Thymus (tissue), 11 donors: ENCODE results near the gene TRPT1. TPM values are rescaled to one million over a fixed set of nuclear protein-coding genes. Genes with fewer than 3 reads are reported as not detected.

ENCODE experiments used
- DNase-seq, 9 donors: peaks; one replicate each; pipeline ENCODE4 v3.0.0-alpha.2; 2013; ENCODE audit warnings: low spot score in 9 of 9, low read depth in 6 of 9, missing footprints in 1 of 9
- H3K27ac ChIP-seq, 2 donors: one replicate each; pipeline ENCODE4 v1.5.1; 2013; ENCODE audit warnings: control low read depth in 1 of 2, low read depth in 1 of 2, low read length in 1 of 2, mild to moderate bottlenecking in 1 of 2, moderate library complexity in 1 of 2
- H3K27me3 ChIP-seq, 2 donors: one replicate each; pipeline ENCODE4 v1.5.1; 2013; ENCODE audit warnings: low read length in 1 of 2; ENCODE audit not compliant: control insufficient read depth in 2 of 2, insufficient read depth in 1 of 2
- H3K36me3 ChIP-seq, 2 donors: one replicate each; pipeline ENCODE4 v1.5.1; 2013; ENCODE audit warnings: low read length in 1 of 2, mild to moderate bottlenecking in 1 of 2, moderate library complexity in 1 of 2; ENCODE audit not compliant: control insufficient read depth in 2 of 2, insufficient read depth in 2 of 2
- H3K4me1 ChIP-seq, 2 donors: one replicate each; pipeline ENCODE4 v1.5.1; 2013; ENCODE audit warnings: low read length in 2 of 2; ENCODE audit not compliant: control insufficient read depth in 2 of 2, insufficient read depth in 2 of 2
- H3K4me3 ChIP-seq, 2 donors: one replicate each; pipeline ENCODE4 v1.5.1; 2013; ENCODE audit warnings: low read length in 2 of 2, control low read depth in 1 of 2, mild to moderate bottlenecking in 1 of 2
- H3K9me3 ChIP-seq, 2 donors: one replicate each; pipeline ENCODE4 v1.5.1; 2013; ENCODE audit warnings: low read length in 1 of 2, mild to moderate bottlenecking in 1 of 2; ENCODE audit not compliant: control insufficient read depth in 2 of 2, insufficient read depth in 1 of 2
- WGBS: extraction: QIAGEN DNeasy Blood & Tissue Kit; methylation state at CpG from one replicate; pipeline ENCODE4 v1.1.7; 2013; 5-methylcytosine and 5-hydroxymethylcytosine counted together
- polyA plus RNA-seq: library from polyadenylated mRNA; stranded (reverse); fragments of 200-250 nt; gene quantifications from one replicate; pipeline ENCODE4 v1.2.3, GENCODE V29; 2013
- total RNA-seq: library from RNA; stranded (reverse); fragments of 120-200 nt; gene quantifications from one replicate; pipeline ENCODE4 v1.2.4, GENCODE V29; 2013
- donor health status: healthy.

The TRPT1 gene
- total and polyA plus RNA-seq, 2 donors, result 45.1 to 66.7 TPM

- H3K4me3 ChIP-seq, result no peak overlapping the region
- peaks cover 0 to 3% of the 10 kb centered on the region in 2 donors for H3K36me3 ChIP-seq
- H3K4me1 ChIP-seq, result peaks cover 7 to 36% of the 10 kb centered on the region in 2 donors
- peaks cover 0 to 4% of the 10 kb centered on the region in 2 donors for H3K9me3 ChIP-seq
- 98% methylated on average over 5 of the region's 5 CpGs for WGBS
- H3K27me3 ChIP-seq, result no peaks in the 10 kb centered on the region
- H3K27ac ChIP-seq, result no peak overlapping the region
- no peak for DNase-seq
These were observed 45.1 kb downstream of the TRPT1 start for GRCh38 chr11:64180891-64181290.

- WGBS, result 98% methylated on average over 12 of the region's 12 CpGs
These were observed 46.9 kb downstream of the TRPT1 start for GRCh38 chr11:64178951-64179639.

GRCh38 chr11:64178203-64178602 lies 47.8 kb downstream of the TRPT1 start:
- Histone ChIP-seq H3K9me3 (peaks cover 0 to 4% of the 10 kb centered on the region in 2 donors), H3K36me3 (peaks cover 0 to 3% of the 10 kb centered on the region in 2 donors), H3K4me3 (no peak overlapping the region), H3K4me1 (peaks cover 7 to 24% of the 10 kb centered on the region in 2 donors), H3K27ac (no peak overlapping the region), H3K27me3 (no peaks in the 10 kb centered on the region)
- no peak for DNase-seq
- 93% methylated on average over 1 of the region's 1 CpG for WGBS

More at GRCh38 chr11:64178951-64179639, 46.9 kb downstream of the TRPT1 start:
- Histone ChIP-seq H3K4me1 (peaks cover 7 to 25% of the 10 kb centered on the region in 2 donors), H3K4me3 (no peak overlapping the region), H3K36me3 (peaks cover 0 to 3% of the 10 kb centered on the region in 2 donors), H3K9me3 (peaks cover 0 to 4% of the 10 kb centered on the region in 2 donors), H3K27ac (no peak overlapping the region), H3K27me3 (no peaks in the 10 kb centered on the region)
- no peak for DNase-seq

DNA sequence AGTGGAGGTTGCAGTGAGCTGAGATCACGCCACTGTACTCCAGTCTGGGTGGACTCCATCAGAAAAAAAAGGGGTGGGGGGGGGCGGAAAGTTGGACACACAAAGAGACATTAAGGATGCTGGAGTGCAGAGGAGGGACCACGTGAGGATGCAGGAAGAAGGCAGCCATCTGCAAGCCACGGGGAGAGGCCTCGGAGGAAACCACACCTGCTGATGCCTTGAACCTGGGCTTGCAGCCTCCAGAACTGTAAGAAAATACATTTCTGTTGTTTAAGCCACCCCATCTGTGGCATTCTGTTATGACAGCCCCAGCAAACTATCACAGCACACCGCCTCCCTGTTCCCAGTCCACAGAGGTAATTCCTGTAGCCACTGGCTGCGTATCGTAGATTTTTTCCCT lies 49.2 kb downstream of the TRPT1 start:
- peaks cover 5 to 20% of the 10 kb centered on the region in 2 donors for H3K4me1 ChIP-seq
- no peaks in the 10 kb centered on the region for H3K27me3 ChIP-seq
- H3K36me3 ChIP-seq, result peaks cover 0 to 3% of the 10 kb centered on the region in 2 donors
- H3K4me3 ChIP-seq, result no peak overlapping the region
- peak overlapping the region in 1 of 2 donors; percentile 68 for H3K27ac ChIP-seq
- H3K9me3 ChIP-seq, result peaks cover 0 to 4% of the 10 kb centered on the region in 2 donors
- WGBS, result 62% methylated on average over 8 of the region's 8 CpGs
- peak in 1 of 9 donors; percentile 38 for DNase-seq

Other genes starting within 250 kb of the TRPT1 start
- 46.7 TPM for gene OTUB1, start 239.7 kb downstream of the TRPT1 start, total RNA-seq
- 83.8 TPM for gene OTUB1, start 239.7 kb downstream of the TRPT1 start, polyA plus RNA-seq
- 0.05 TPM for gene FLRT1, start 190.3 kb downstream of the TRPT1 start, total RNA-seq
- gene FLRT1, start 190.3 kb downstream of the TRPT1 start, polyA plus RNA-seq, result 0.07 TPM
- 16.6 TPM for gene MACROD1, start 60.1 kb downstream of the TRPT1 start, total RNA-seq
- 9.7 TPM for gene MACROD1, start 60.1 kb downstream of the TRPT1 start, polyA plus RNA-seq
- gene STIP1, start 40.0 kb downstream of the TRPT1 start, total RNA-seq, result 94.1 TPM
- 46.7 TPM for gene STIP1, start 40.0 kb downstream of the TRPT1 start, polyA plus RNA-seq
- gene FERMT3, start 19.5 kb downstream of the TRPT1 start, total RNA-seq, result 74.5 TPM
- gene FERMT3, start 19.5 kb downstream of the TRPT1 start, polyA plus RNA-seq, result 91.0 TPM
- gene NUDT22, start 88 bp upstream of the TRPT1 start, total RNA-seq, result 48.7 TPM
- gene NUDT22, start 88 bp upstream of the TRPT1 start, polyA plus RNA-seq, result 93.2 TPM
- 18.1 TPM for gene DNAJC4, start 4.4 kb upstream of the TRPT1 start, total RNA-seq
- 134 TPM for gene DNAJC4, start 4.4 kb upstream of the TRPT1 start, polyA plus RNA-seq
- 16.0 TPM for gene VEGFB, start 8.4 kb upstream of the TRPT1 start, total RNA-seq
- 70.2 TPM for gene VEGFB, start 8.4 kb upstream of the TRPT1 start, polyA plus RNA-seq
- 45.0 TPM for gene FKBP2, start 14.9 kb upstream of the TRPT1 start, total RNA-seq
- 128 TPM for gene FKBP2, start 14.9 kb upstream of the TRPT1 start, polyA plus RNA-seq
- 106 TPM for gene PPP1R14B, start 20.8 kb upstream of the TRPT1 start, total RNA-seq
- 105 TPM for gene PPP1R14B, start 20.8 kb upstream of the TRPT1 start, polyA plus RNA-seq
- gene PLCB3, start 25.3 kb upstream of the TRPT1 start, total RNA-seq, result 5.8 TPM
- 7.3 TPM for gene PLCB3, start 25.3 kb upstream of the TRPT1 start, polyA plus RNA-seq
- gene BAD, start 58.5 kb upstream of the TRPT1 start, total RNA-seq, result 65.8 TPM
- gene BAD, start 58.5 kb upstream of the TRPT1 start, polyA plus RNA-seq, result 64.1 TPM
- 7.3 TPM for gene GPR137, start 59.7 kb upstream of the TRPT1 start, total RNA-seq
- gene GPR137, start 59.7 kb upstream of the TRPT1 start, polyA plus RNA-seq, result 18.5 TPM
- not detected for gene KCNK4, start 65.1 kb upstream of the TRPT1 start, total RNA-seq
- not detected for gene KCNK4, start 65.1 kb upstream of the TRPT1 start, polyA plus RNA-seq
- gene CATSPERZ, start 74.2 kb upstream of the TRPT1 start, total RNA-seq, result 0.19 TPM
- 0.78 TPM for gene CATSPERZ, start 74.2 kb upstream of the TRPT1 start, polyA plus RNA-seq
- gene ESRRA, start 79.3 kb upstream of the TRPT1 start, total RNA-seq, result 20.5 TPM
- gene ESRRA, start 79.3 kb upstream of the TRPT1 start, polyA plus RNA-seq, result 48.0 TPM
- gene TRMT112, start 91.4 kb upstream of the TRPT1 start, total RNA-seq, result 353 TPM
- 294 TPM for gene TRMT112, start 91.4 kb upstream of the TRPT1 start, polyA plus RNA-seq
- gene PRDX5, start 91.9 kb upstream of the TRPT1 start, total RNA-seq, result 222 TPM
- gene PRDX5, start 91.9 kb upstream of the TRPT1 start, polyA plus RNA-seq, result 286 TPM
- 26.9 TPM for gene CCDC88B, start 114.0 kb upstream of the TRPT1 start, total RNA-seq
- gene CCDC88B, start 114.0 kb upstream of the TRPT1 start, polyA plus RNA-seq, result 480 TPM
- gene RPS6KA4, start 133.0 kb upstream of the TRPT1 start, total RNA-seq, result 17.8 TPM
- gene RPS6KA4, start 133.0 kb upstream of the TRPT1 start, polyA plus RNA-seq, result 24.6 TPM